PC-3 (cell line): Measurements from ENCODE around the gene LMNA.

Experiments
- CTCF ChIP-seq: fragments of 300-600 bp; sonication (generic); conservative IDR thresholded peaks from 2 replicates; pipeline ENCODE4 v1.5.1; 2017; ENCODE audit warnings: antibody characterized with exemption, low read depth, mild to moderate bottlenecking, low read length
- EZH2 ChIP-seq: fragments of 300-600 bp; sonication (generic); IDR thresholded peaks from one replicate; pipeline ENCODE4 v1.6.1; 2017; ENCODE audit warnings: antibody characterized with exemption, mild to moderate bottlenecking, low read length; ENCODE audit not compliant: unreplicated experiment
- EZH2phosphoT487 ChIP-seq: fragments of 300-600 bp; sonication (generic); IDR thresholded peaks from 2 replicates; pipeline ENCODE4 v1.6.1; 2018; ENCODE audit warnings: mild to moderate bottlenecking, antibody characterized with exemption, low read length, borderline replicate concordance

GRCh38 chr1:156113282-156113950, 1.1 kb upstream of the LMNA start:
- no peak for TF ChIP-seq CTCF
- TF ChIP-seq EZH2phosphoT487 = no peak
- TF ChIP-seq EZH2 = no peak
